Measurements from ENCODE around the gene PRH2.

- TF ChIP-seq, protein P1, sequence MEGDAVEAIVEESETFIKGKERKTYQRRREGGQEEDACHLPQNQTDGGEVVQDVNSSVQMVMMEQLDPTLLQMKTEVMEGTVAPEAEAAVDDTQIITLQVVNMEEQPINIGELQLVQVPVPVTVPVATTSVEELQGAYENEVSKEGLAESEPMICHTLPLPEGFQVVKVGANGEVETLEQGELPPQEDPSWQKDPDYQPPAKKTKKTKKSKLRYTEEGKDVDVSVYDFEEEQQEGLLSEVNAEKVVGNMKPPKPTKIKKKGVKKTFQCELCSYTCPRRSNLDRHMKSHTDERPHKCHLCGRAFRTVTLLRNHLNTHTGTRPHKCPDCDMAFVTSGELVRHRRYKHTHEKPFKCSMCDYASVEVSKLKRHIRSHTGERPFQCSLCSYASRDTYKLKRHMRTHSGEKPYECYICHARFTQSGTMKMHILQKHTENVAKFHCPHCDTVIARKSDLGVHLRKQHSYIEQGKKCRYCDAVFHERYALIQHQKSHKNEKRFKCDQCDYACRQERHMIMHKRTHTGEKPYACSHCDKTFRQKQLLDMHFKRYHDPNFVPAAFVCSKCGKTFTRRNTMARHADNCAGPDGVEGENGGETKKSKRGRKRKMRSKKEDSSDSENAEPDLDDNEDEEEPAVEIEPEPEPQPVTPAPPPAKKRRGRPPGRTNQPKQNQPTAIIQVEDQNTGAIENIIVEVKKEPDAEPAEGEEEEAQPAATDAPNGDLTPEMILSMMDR (IDR thresholded peaks at IDR 0.05; ENCODE audit: poor library complexity) = no peak
- TF ChIP-seq EZH2 (IDR thresholded peaks at IDR 0.05; ENCODE audit: borderline replicate concordance) = no peak
Observed at GRCh38 chr12:10910380-10910779, 18.7 kb upstream of the PRH2 start.
